Cardiac fibroblast (primary cell): Measurements from ENCODE around the gene RNF175.

Experiments
- DNase-seq, 2 donors: peaks; one replicate each; pipeline versions ENCODE4 v3.0.0 to v3.0.0-alpha.2; 2010; ENCODE audit warnings: low read depth in 2 of 2
- H3K4me3 ChIP-seq, 2 donors: replicated peaks in 1 of 2; 1 replicate in 1 of 2; 2 replicates in 1 of 2; pipeline ENCODE4 v1.5.1; 2011; ENCODE audit warnings: low read depth in 2 of 2, low read length in 2 of 2, mild to moderate bottlenecking in 2 of 2, moderate library complexity in 1 of 2
- TF ChIP-seq, protein P1 (sequence below): IDR thresholded peaks from one replicate; pipeline ENCODE4 v1.5.1; 2011; ENCODE audit warnings: low read depth, mild to moderate bottlenecking, low read length, inconsistent platforms

RNF175 gene

GRCh38 chr4:153780221-153780620, 20.4 kb upstream of the RNF175 start:
- no peak for DNase-seq
- no peak overlapping the region for H3K4me3 ChIP-seq
- TF ChIP-seq, protein P1, sequence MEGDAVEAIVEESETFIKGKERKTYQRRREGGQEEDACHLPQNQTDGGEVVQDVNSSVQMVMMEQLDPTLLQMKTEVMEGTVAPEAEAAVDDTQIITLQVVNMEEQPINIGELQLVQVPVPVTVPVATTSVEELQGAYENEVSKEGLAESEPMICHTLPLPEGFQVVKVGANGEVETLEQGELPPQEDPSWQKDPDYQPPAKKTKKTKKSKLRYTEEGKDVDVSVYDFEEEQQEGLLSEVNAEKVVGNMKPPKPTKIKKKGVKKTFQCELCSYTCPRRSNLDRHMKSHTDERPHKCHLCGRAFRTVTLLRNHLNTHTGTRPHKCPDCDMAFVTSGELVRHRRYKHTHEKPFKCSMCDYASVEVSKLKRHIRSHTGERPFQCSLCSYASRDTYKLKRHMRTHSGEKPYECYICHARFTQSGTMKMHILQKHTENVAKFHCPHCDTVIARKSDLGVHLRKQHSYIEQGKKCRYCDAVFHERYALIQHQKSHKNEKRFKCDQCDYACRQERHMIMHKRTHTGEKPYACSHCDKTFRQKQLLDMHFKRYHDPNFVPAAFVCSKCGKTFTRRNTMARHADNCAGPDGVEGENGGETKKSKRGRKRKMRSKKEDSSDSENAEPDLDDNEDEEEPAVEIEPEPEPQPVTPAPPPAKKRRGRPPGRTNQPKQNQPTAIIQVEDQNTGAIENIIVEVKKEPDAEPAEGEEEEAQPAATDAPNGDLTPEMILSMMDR, result no peak

DNA sequence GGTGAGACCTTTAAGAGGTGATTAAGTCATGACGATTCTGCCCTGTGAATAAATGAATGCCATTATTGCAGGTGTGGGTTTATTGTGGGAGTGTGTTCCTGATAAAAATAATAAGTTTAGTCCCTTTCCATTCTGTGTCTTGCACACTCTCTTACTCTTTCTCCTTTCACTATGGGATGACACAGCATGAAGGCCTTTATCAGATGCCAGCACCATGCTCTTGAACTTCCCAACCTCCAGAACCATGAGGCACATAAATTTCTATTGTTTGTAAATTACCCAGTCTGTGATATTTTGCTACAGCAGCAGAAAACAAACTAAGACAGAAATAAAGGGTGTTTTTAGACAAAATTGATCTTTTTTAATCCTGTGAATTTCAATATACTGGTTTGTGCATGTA, 18.6 kb upstream of the RNF175 start:
- no peak overlapping the region for H3K4me3 ChIP-seq
- no peak for DNase-seq

DNA sequence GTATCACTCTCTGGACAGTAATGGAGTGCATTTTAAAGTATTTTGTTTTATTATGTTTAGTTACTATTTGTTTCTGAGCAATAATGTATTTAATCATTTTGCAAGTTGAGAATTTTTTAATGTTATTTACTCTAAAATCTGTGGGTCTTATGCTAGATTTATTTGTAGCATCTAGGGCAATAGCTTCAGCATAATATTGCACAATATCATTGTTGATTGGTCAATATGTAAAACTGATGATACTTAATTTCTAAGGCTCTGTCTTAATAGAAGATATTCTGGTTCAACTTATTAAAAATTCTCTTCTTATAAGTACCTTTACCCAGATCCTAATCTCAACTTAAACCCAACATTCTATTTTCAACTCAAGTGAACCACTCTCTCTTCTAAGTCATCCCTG, 17.6 kb upstream of the RNF175 start:
- TF ChIP-seq, protein P1, result no peak
- H3K4me3 ChIP-seq, result no peak overlapping the region
- no peak for DNase-seq

More for the DNA sequence above, 18.6 kb upstream of the RNF175 start:
- TF ChIP-seq, protein P1, result no peak

GRCh38 chr4:153776601-153777000, 16.8 kb upstream of the RNF175 start:
- no peak for DNase-seq
- TF ChIP-seq, protein P1, result no peak
- no peak overlapping the region for H3K4me3 ChIP-seq

DNA sequence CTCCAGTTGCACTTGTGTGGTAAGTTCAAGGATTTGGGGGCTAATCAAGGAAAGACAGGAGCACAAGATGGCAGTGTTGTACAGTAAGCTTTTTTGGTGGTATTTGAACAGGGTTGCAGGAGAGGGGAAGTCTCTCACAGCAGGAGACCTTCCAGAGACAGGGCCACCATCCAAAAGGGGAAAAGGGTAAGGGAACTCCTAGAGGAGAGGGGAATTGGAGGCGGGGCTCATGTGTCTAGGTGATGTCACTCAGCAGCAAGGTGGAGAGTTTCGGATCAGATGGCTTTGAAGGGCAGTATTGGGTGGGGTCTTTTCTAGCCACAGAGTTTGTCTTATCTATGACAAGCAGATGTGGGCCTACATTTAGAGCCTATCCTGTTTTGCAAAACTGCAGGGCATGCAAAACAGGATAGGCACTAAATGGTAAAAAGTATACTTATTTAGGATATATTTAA, 13.4 kb upstream of the RNF175 start:
- TF ChIP-seq, protein P1, result peak; percentile 13
- DNase-seq, result no peak
- no peak overlapping the region for H3K4me3 ChIP-seq

DNA sequence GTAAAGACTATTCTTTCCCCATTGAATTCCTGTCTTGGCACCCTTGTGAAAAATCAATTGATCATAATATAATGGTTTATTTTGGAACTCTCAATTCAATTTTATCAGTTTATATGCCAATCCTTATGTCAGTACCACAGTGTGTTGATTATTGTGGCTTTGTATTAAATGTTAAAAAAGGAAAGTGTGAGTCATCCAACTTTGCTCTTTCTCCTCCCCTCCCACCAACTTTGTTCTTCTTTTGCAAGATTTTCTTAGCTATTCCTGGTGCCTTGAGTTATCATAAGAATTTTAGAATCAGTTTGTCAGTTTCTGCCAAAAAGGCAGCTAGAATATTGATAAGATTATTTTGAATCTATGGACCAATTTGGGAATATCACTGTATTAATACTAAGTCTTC, 11.2 kb upstream of the RNF175 start:
- no peak overlapping the region for H3K4me3 ChIP-seq
- DNase-seq, result peak in 1 of 2 donors; percentile 40
- TF ChIP-seq, protein P1, result no peak

- TF ChIP-seq, protein P1, result no peak
- no peak overlapping the region for H3K4me3 ChIP-seq
- no peak for DNase-seq
Observed at GRCh38 chr4:153766758-153767157, 6.9 kb upstream of the RNF175 start.
